IMR-90 (cell line): ENCODE results near the gene CD79A. TPM values are rescaled to one million over a fixed set of nuclear protein-coding genes. Genes with fewer than 3 reads are reported as not detected.

Experiments
- ATAC-seq: fragments of 200-7000 bp; cut with Tn5 transposase; 2 replicates; pipeline ENCODE4 v1.9.1; 2020; ENCODE audit warnings: low read depth, mild to moderate bottlenecking, moderate library complexity
- BruUV-seq: library from RNA; stranded (reverse); fragments of 400-500 nt; replicated peaks from 2 replicates; lab custom pipeline; 2021; lab: Mats Ljungman, UMichigan
- CTCF ChIA-PET: fragments of 300-600 bp; formaldehyde crosslinking; extraction: SDS; loops from one replicate; lab custom pipeline; 2021; ENCODE audit warnings: antibody characterized with exemption; lab: Yijun Ruan, JAX
- POLR2A ChIA-PET: fragments of 300-600 bp; sonication (Branson Sonifier 250); formaldehyde crosslinking; loops from one replicate; lab custom pipeline; 2022; ENCODE audit warnings: antibody characterized with exemption; ENCODE audit not compliant: unreplicated experiment; lab: Charles Lee
- DNase-seq: peaks from one replicate; pipeline ENCODE4 v3.0.0; 2013
- H2AFZ ChIP-seq: replicated peaks from 2 replicates; pipeline ENCODE3; 2013; ENCODE audit warnings: low read length, mild to moderate bottlenecking; ENCODE audit not compliant: poor library complexity
- H2AK5ac ChIP-seq: 2 replicates; pipeline ENCODE4 v1.6.1; 2013; ENCODE audit warnings: low read depth, low read length, inconsistent platforms
- H2AK9ac ChIP-seq: replicated peaks from 2 replicates; pipeline ENCODE3; 2013; ENCODE audit warnings: mild to moderate bottlenecking, low read depth, low read length, moderate library complexity; ENCODE audit not compliant: poor library complexity
- H2BK120ac ChIP-seq: 2 replicates; pipeline ENCODE4 v1.6.1; 2013; ENCODE audit warnings: low read depth, low read length, inconsistent platforms
- H2BK15ac ChIP-seq: 3 replicates; pipeline ENCODE4 v1.6.1; 2013; ENCODE audit warnings: low read depth, low read length, inconsistent platforms
- H2BK20ac ChIP-seq: 2 replicates; pipeline ENCODE4 v1.6.1; 2013; ENCODE audit warnings: low read depth, mild to moderate bottlenecking, inconsistent platforms, low read length, moderate library complexity
- H2BK5ac ChIP-seq: 2 replicates; pipeline ENCODE4 v1.6.1; 2013; ENCODE audit warnings: mild to moderate bottlenecking, low read depth, low read length, inconsistent platforms; ENCODE audit not compliant: poor library complexity, severe bottlenecking
- H3K14ac ChIP-seq: replicated peaks from 2 replicates; pipeline ENCODE4 v1.6.1; 2013; ENCODE audit warnings: low read depth, low read length, inconsistent platforms
- H3K18ac ChIP-seq: 2 replicates; pipeline ENCODE4 v1.6.1; 2013; ENCODE audit warnings: low read depth, low read length, control low read depth
- H3K23ac ChIP-seq: 2 replicates; pipeline ENCODE4 v1.6.1; 2013; ENCODE audit warnings: low read depth, low read length, inconsistent platforms
- H3K27ac ChIP-seq: 2 replicates; pipeline ENCODE4 v1.5.1; 2013; ENCODE audit warnings: mild to moderate bottlenecking, control low read depth, low read length; ENCODE audit not compliant: insufficient read depth
- H3K27me3 ChIP-seq: 2 replicates; pipeline ENCODE4 v1.6.1; 2013; ENCODE audit warnings: low read length; ENCODE audit not compliant: control insufficient read depth, insufficient read depth
- H3K36me3 ChIP-seq: 2 replicates; pipeline ENCODE4 v1.6.1; 2013; ENCODE audit warnings: low read length, mixed read lengths; ENCODE audit not compliant: control insufficient read depth, insufficient read depth
- H3K4ac ChIP-seq: 2 replicates; pipeline ENCODE4 v1.6.1; 2013; ENCODE audit warnings: low read depth, low read length, inconsistent platforms
- H3K4me1 ChIP-seq: 2 replicates; pipeline ENCODE4 v1.6.1; 2013; ENCODE audit warnings: low read length, mixed read lengths; ENCODE audit not compliant: control insufficient read depth, insufficient read depth
- H3K4me2 ChIP-seq: 2 replicates; pipeline ENCODE4 v1.6.1; 2013; ENCODE audit warnings: low read depth, mild to moderate bottlenecking, control low read depth, low read length, moderate library complexity
- H3K4me3 ChIP-seq: 2 replicates; pipeline ENCODE4 v1.5.1; 2013; ENCODE audit warnings: low read depth, mild to moderate bottlenecking, control low read depth, low read length, moderate library complexity; ENCODE audit not compliant: insufficient read depth
- H3K56ac ChIP-seq: 2 replicates; pipeline ENCODE4 v1.6.1; 2013; ENCODE audit warnings: low read length, inconsistent platforms; ENCODE audit not compliant: insufficient read depth; ENCODE audit errors: extremely low read depth
- H3K79me1 ChIP-seq, 2 experiments: 2 replicates each; pipeline ENCODE4 v1.6.1; 2013; ENCODE audit warnings: low read length in 2 of 2, inconsistent platforms in 1 of 2, low read depth in 1 of 2
- H3K9ac ChIP-seq: 2 replicates; pipeline ENCODE4 v1.6.1; 2013; ENCODE audit warnings: low read depth, low read length, control low read depth
- H3K9me1 ChIP-seq: 2 replicates; pipeline ENCODE4 v1.6.1; 2013; ENCODE audit warnings: low read length, inconsistent platforms; ENCODE audit not compliant: insufficient read depth
- H3K9me3 ChIP-seq: 2 replicates; pipeline ENCODE4 v1.6.1; 2013; ENCODE audit warnings: low read length; ENCODE audit not compliant: control insufficient read depth, insufficient read depth
- H4K20me1 ChIP-seq: 2 replicates; pipeline ENCODE4 v1.6.1; 2013; ENCODE audit warnings: low read length, inconsistent platforms; ENCODE audit not compliant: insufficient read depth
- H4K5ac ChIP-seq: 2 replicates; pipeline ENCODE4 v1.6.1; 2013; ENCODE audit warnings: mild to moderate bottlenecking, low read depth, low read length, control low read depth
- H4K8ac ChIP-seq, 2 experiments: 2 replicates each; pipeline ENCODE4 v1.6.1; 2013; ENCODE audit warnings: low read depth in 2 of 2, low read length in 2 of 2, control low read depth in 1 of 2, inconsistent platforms in 1 of 2
- H4K91ac ChIP-seq: 2 replicates; pipeline ENCODE4 v1.6.1; 2013; ENCODE audit warnings: low read depth, low read length, inconsistent platforms; ENCODE audit not compliant: insufficient read depth
- POLR2A ChIP-seq: IDR thresholded peaks from 2 replicates; pipeline ENCODE4 v1.6.1; 2012; ENCODE audit warnings: mild to moderate bottlenecking, low read depth, low read length
- WGBS, 2 experiments: methylation state at CpG; one replicate each; pipeline versions ENCODE4 v1.1.5 to v1.1.7; 2013; ENCODE audit warnings: missing lambda C conversion rate in 2 of 2; ENCODE audit not compliant: insufficient read length in 1 of 2; ENCODE audit errors: extremely low coverage in 2 of 2; 5-methylcytosine and 5-hydroxymethylcytosine counted together
- dilution Hi-C: fragments of 300-500 bp; cut with HindIII; formaldehyde crosslinking; loops from one replicate; pipeline ENCODE4 v1.14.3; 2018; ENCODE audit warnings: low sequenced_read_pairs; ENCODE audit not compliant: unreplicated experiment
- in situ Hi-C: fragments of 300-500 bp; cut with MboI; formaldehyde crosslinking; loops from 3 replicates; pipeline ENCODE4 v1.14.3; 2019; ENCODE audit warnings: low sequenced_read_pairs, inconsistent platforms, mixed read lengths
- intact Hi-C: fragments of 100-400 bp; cut with micrococcal nuclease; formaldehyde crosslinking; loops from 2 replicates; pipeline ENCODE4 v1.10.0; 2022
- polyA plus RNA-seq, 3 experiments: library from polyadenylated mRNA; depleted of rRNA; stranded (reverse); fragments of >200 nt; gene quantifications; 2 replicates each; pipeline ENCODE4 v1.2.3, GENCODE V29; 2012; ENCODE audit warnings: low replicate concordance in 1 of 3
- total RNA-seq: library from RNA; depleted of rRNA; stranded (reverse); fragments of >200 nt; gene quantifications from 2 replicates; pipeline ENCODE4 v1.2.3, GENCODE V29; 2012

Gene CD79A
- total and polyA plus RNA-seq, 2 of the 4 experiments (the other 2 are of a cell fraction): 0.19 TPM; not detected in 1

- ChIA-PET POLR2A (no interaction called here), CTCF (no interaction called here)
- Histone ChIP-seq H4K5ac (no peak overlapping the region), H3K18ac (no peak overlapping the region), H3K9ac (no peak overlapping the region), H3K4ac (no peak overlapping the region), H2AK9ac (no peak overlapping the region), H2BK5ac (no peak overlapping the region), H3K4me3 (no peak overlapping the region), H3K9me1 (peaks cover 20% of the 10 kb centered on the region), H2BK20ac (no peak overlapping the region), H2BK120ac (no peak overlapping the region), H3K36me3 (no peaks in the 10 kb centered on the region), H3K14ac (no peak overlapping the region), H4K8ac (no peak overlapping the region), H3K27ac (no peak overlapping the region), H2AFZ (no peak overlapping the region), H3K4me2 (no peak overlapping the region), H2BK15ac (no peak overlapping the region), H3K27me3 (peaks cover 86% of the 10 kb centered on the region), H3K23ac (no peak overlapping the region), H4K20me1 (peaks cover 27% of the 10 kb centered on the region), H4K91ac (no peak overlapping the region), H3K79me1 (no peaks in the 10 kb centered on the region), H3K9me3 (peaks cover 3% of the 10 kb centered on the region; the same call in 1 of the 2 replicates), H3K56ac (no peak overlapping the region), H2AK5ac (no peak overlapping the region), H3K4me1 (no peaks in the 10 kb centered on the region)
- no TSS peak for BruUV-seq
- DNase-seq (no peak), ATAC-seq (no peak)
- no peak for TF ChIP-seq POLR2A
- in situ Hi-C loops (no loop called here), intact Hi-C loops (no loop called here), dilution Hi-C loops (no loop called here)
- WGBS, 2 experiments: 8% methylated on average over 3 of the region's 18 CpGs; no CpG with 5 or more reads in 1 of the 2 experiments
These were observed 45.5 kb downstream of the CD79A start for GRCh38 chr19:41922585-41922984.
